H9 (cell line): ENCODE measurements around the gene NEXN. TPM values are rescaled to one million over a fixed set of nuclear protein-coding genes. Genes with fewer than 3 reads are reported as not detected.

Experiments used
- DNase-seq: peaks from one replicate; pipeline ENCODE4 v3.0.0-alpha.2; 2017
- H2AFZ ChIP-seq: one replicate; pipeline ENCODE4 v1.6.1; 2013; ENCODE audit warnings: mild to moderate bottlenecking, low read length, control low read depth, moderate library complexity
- H2AK5ac ChIP-seq: 2 replicates; pipeline ENCODE4 v1.6.1; 2013; ENCODE audit warnings: low read length, control low read depth, mixed read lengths; ENCODE audit not compliant: insufficient read length
- H2BK120ac ChIP-seq: one replicate; pipeline ENCODE4 v1.6.1; 2013; ENCODE audit warnings: low read depth, mild to moderate bottlenecking, low read length, control low read depth, inconsistent platforms; ENCODE audit not compliant: poor library complexity, severe bottlenecking
- H2BK12ac ChIP-seq: 2 replicates; pipeline ENCODE4 v1.6.1; 2013; ENCODE audit warnings: low read length, control low read depth, mixed read lengths, low read depth; ENCODE audit not compliant: insufficient read length
- H2BK15ac ChIP-seq: 2 replicates; pipeline ENCODE4 v1.6.1; 2013; ENCODE audit warnings: low read depth, low read length, control low read depth
- H2BK20ac ChIP-seq: one replicate; pipeline ENCODE4 v1.6.1; 2013; ENCODE audit warnings: low read depth, mild to moderate bottlenecking, low read length, control low read depth, inconsistent platforms; ENCODE audit not compliant: poor library complexity, severe bottlenecking
- H2BK5ac ChIP-seq: 2 replicates; pipeline ENCODE4 v1.6.1; 2013; ENCODE audit warnings: low read length, control low read depth, mixed read lengths; ENCODE audit not compliant: insufficient read length
- H3K14ac ChIP-seq: 2 replicates; pipeline ENCODE4 v1.6.1; 2013; ENCODE audit warnings: low read length, control low read depth; ENCODE audit not compliant: insufficient read depth
- H3K18ac ChIP-seq: 2 replicates; pipeline ENCODE4 v1.6.1; 2013; ENCODE audit warnings: low read depth, mild to moderate bottlenecking, mixed read lengths, low read length, control low read depth; ENCODE audit not compliant: insufficient read length
- H3K23ac ChIP-seq: 2 replicates; pipeline ENCODE4 v1.6.1; 2013; ENCODE audit warnings: low read length, control low read depth, mixed read lengths, low read depth; ENCODE audit not compliant: insufficient read length
- H3K23me2 ChIP-seq: 2 replicates; pipeline ENCODE4 v1.6.1; 2013; ENCODE audit warnings: low read depth, mild to moderate bottlenecking, mixed read lengths, low read length, control low read depth; ENCODE audit not compliant: insufficient read length, poor library complexity, severe bottlenecking
- H3K27ac ChIP-seq: 2 replicates; pipeline ENCODE4 v1.5.1; 2013; ENCODE audit warnings: low read length, control low read depth, mixed read lengths, low read depth; ENCODE audit not compliant: insufficient read length
- H3K27me3 ChIP-seq: 2 replicates; pipeline ENCODE4 v1.6.1; 2013; ENCODE audit warnings: low read length, control low read depth, inconsistent platforms; ENCODE audit not compliant: insufficient read depth
- H3K4ac ChIP-seq: 2 replicates; pipeline ENCODE4 v1.6.1; 2013; ENCODE audit warnings: low read depth, mild to moderate bottlenecking, control low read depth, inconsistent platforms, low read length, moderate library complexity
- H3K4me1 ChIP-seq: 2 replicates; pipeline ENCODE4 v1.6.1; 2013; ENCODE audit warnings: low read length, control low read depth, inconsistent platforms; ENCODE audit not compliant: insufficient read depth
- H3K4me2 ChIP-seq: 2 replicates; pipeline ENCODE4 v1.6.1; 2013; ENCODE audit warnings: low read length, control low read depth, mixed read lengths; ENCODE audit not compliant: insufficient read length, insufficient read depth
- H3K56ac ChIP-seq: 2 replicates; pipeline ENCODE4 v1.6.1; 2013; ENCODE audit warnings: low read depth, mild to moderate bottlenecking, mixed read lengths, low read length, control low read depth; ENCODE audit not compliant: insufficient read length
- H3K79me1 ChIP-seq: 2 replicates; pipeline ENCODE4 v1.6.1; 2013; ENCODE audit warnings: low read depth, mild to moderate bottlenecking, moderate library complexity, low read length, control low read depth, inconsistent platforms; ENCODE audit not compliant: insufficient read depth, poor library complexity, severe bottlenecking
- H3K79me2 ChIP-seq: 2 replicates; pipeline ENCODE4 v1.6.1; 2013; ENCODE audit warnings: low read length, control low read depth, inconsistent platforms; ENCODE audit not compliant: insufficient read depth
- H3K9ac ChIP-seq: 2 replicates; pipeline ENCODE4 v1.6.1; 2013; ENCODE audit warnings: low read length, control low read depth, mixed read lengths; ENCODE audit not compliant: insufficient read length; ENCODE audit errors: extremely low read depth
- H3K9me3 ChIP-seq: one replicate; pipeline ENCODE4 v1.6.1; 2013; ENCODE audit warnings: low read depth, low read length, inconsistent platforms; ENCODE audit not compliant: control insufficient read depth
- H3T11ph ChIP-seq: one replicate; pipeline ENCODE4 v1.6.1; 2013; ENCODE audit warnings: mild to moderate bottlenecking, low read length, control low read depth, inconsistent platforms
- H4K20me1 ChIP-seq: one replicate; pipeline ENCODE4 v1.6.1; 2013; ENCODE audit not compliant: control insufficient read depth, insufficient read length, insufficient read depth
- H4K5ac ChIP-seq: 2 replicates; pipeline ENCODE4 v1.6.1; 2013; ENCODE audit warnings: low read depth, mild to moderate bottlenecking, mixed read lengths, low read length, control low read depth; ENCODE audit not compliant: insufficient read length
- H4K8ac ChIP-seq: replicated peaks from 2 replicates; pipeline ENCODE4 v1.6.1; 2013; ENCODE audit warnings: low read length, control low read depth, mixed read lengths, low read depth; ENCODE audit not compliant: insufficient read length
- H4K91ac ChIP-seq: 2 replicates; pipeline ENCODE4 v1.6.1; 2013; ENCODE audit warnings: low read depth, mild to moderate bottlenecking, moderate library complexity, mixed read lengths, low read length, control low read depth; ENCODE audit not compliant: insufficient read length
- H3K27ac Mint-ChIP-seq, 3 experiments: 2 replicates in 2 of 3; 3 replicates in 1 of 3; pipeline ENCODE4 v1.8.0; 2020 to 2021; ENCODE audit warnings: mixed read lengths in 3 of 3, mild to moderate bottlenecking in 1 of 3, moderate library complexity in 1 of 3
- H3K27me3 Mint-ChIP-seq: 2 replicates; pipeline ENCODE4 v1.8.0; 2021; ENCODE audit warnings: low read depth, mild to moderate bottlenecking, moderate library complexity, mixed read lengths
- H3K36me3 Mint-ChIP-seq, 3 experiments: 2 replicates in 2 of 3; 3 replicates in 1 of 3; pipeline ENCODE4 v1.8.0; 2020 to 2021; ENCODE audit warnings: low read depth in 3 of 3, mixed read lengths in 3 of 3; ENCODE audit not compliant: insufficient read depth in 1 of 3
- H3K4me1 Mint-ChIP-seq, 2 experiments: 2 replicates each; pipeline ENCODE4 v1.8.0; 2020; ENCODE audit warnings: mixed read lengths in 2 of 2
- H3K4me3 Mint-ChIP-seq, 2 experiments: 2 replicates in 1 of 2; 3 replicates in 1 of 2; pipeline ENCODE4 v1.8.0; 2020 to 2021; ENCODE audit warnings: mild to moderate bottlenecking in 2 of 2, mixed read lengths in 2 of 2, moderate library complexity in 1 of 2
- H3K9me3 Mint-ChIP-seq, 2 experiments: 2 replicates in 1 of 2; 3 replicates in 1 of 2; pipeline ENCODE4 v1.8.0; 2020; ENCODE audit warnings: mild to moderate bottlenecking in 2 of 2, mixed read lengths in 2 of 2, moderate library complexity in 1 of 2
- WGBS: extraction: QIAGEN DNeasy Blood & Tissue Kit; methylation state at CpG from one replicate; pipeline ENCODE4 v1.1.7; 2013; ENCODE audit warnings: missing lambda C conversion rate, low lambda C conversion rate, mixed read lengths; ENCODE audit not compliant: insufficient read length; ENCODE audit errors: extremely low coverage; 5-methylcytosine and 5-hydroxymethylcytosine counted together
- total RNA-seq: library from RNA; stranded (reverse); gene quantifications from 2 replicates; pipeline ENCODE4 v1.2.1, GENCODE V29; 2021
- TF ChIP-seq, protein P1 (sequence below): fragments of 200-600 bp; sonication (generic); conservative IDR thresholded peaks from 3 replicates; pipeline ENCODE4 v1.8.0; 2021; ENCODE audit warnings: antibody characterized with exemption, mild to moderate bottlenecking

The NEXN gene
- total RNA-seq, 1 experiment from 2014 or later = 3.2 TPM

- Mint-ChIP-seq H3K4me3 (no peak overlapping the region), H3K9me3 (no peaks in the 10 kb centered on the region), H3K27me3 (peaks cover 1% of the 10 kb centered on the region; the same call in 1 of the 2 replicates), H3K4me1 (peaks cover 9 to 12% of the 10 kb centered on the region in 2 experiments), H3K36me3 (peaks cover 0 to 2% (median 0%) of the 10 kb centered on the region in 3 experiments; a peak in 1 of 7 replicates), H3K27ac (no peak overlapping the region)
- no peaks in the 10 kb centered on the region for H4K20me1 ChIP-seq
- H3K14ac ChIP-seq = no peak overlapping the region
- H3K9me3 ChIP-seq = no peaks in the 10 kb centered on the region
- H3K79me2 ChIP-seq = no peaks in the 10 kb centered on the region
- H2BK5ac ChIP-seq = no peak overlapping the region
- H3T11ph ChIP-seq = no peak overlapping the region
- no peak for DNase-seq
- no peak overlapping the region for H4K5ac ChIP-seq
- H3K23ac ChIP-seq = no peak overlapping the region
- H3K79me1 ChIP-seq = no peaks in the 10 kb centered on the region
- no peak overlapping the region for H2BK15ac ChIP-seq
- H2BK120ac ChIP-seq = no peak overlapping the region
- TF ChIP-seq, protein P1, sequence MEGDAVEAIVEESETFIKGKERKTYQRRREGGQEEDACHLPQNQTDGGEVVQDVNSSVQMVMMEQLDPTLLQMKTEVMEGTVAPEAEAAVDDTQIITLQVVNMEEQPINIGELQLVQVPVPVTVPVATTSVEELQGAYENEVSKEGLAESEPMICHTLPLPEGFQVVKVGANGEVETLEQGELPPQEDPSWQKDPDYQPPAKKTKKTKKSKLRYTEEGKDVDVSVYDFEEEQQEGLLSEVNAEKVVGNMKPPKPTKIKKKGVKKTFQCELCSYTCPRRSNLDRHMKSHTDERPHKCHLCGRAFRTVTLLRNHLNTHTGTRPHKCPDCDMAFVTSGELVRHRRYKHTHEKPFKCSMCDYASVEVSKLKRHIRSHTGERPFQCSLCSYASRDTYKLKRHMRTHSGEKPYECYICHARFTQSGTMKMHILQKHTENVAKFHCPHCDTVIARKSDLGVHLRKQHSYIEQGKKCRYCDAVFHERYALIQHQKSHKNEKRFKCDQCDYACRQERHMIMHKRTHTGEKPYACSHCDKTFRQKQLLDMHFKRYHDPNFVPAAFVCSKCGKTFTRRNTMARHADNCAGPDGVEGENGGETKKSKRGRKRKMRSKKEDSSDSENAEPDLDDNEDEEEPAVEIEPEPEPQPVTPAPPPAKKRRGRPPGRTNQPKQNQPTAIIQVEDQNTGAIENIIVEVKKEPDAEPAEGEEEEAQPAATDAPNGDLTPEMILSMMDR = no peak
- H3K27ac ChIP-seq = no peak overlapping the region
- no CpG with 5 or more reads among the region's 1 CpG for WGBS
- H3K4me2 ChIP-seq = no peak overlapping the region
- no peak overlapping the region for H4K8ac ChIP-seq
- H3K56ac ChIP-seq = no peak overlapping the region
- H2AFZ ChIP-seq = no peak overlapping the region
- no peak overlapping the region for H3K18ac ChIP-seq
- H3K27me3 ChIP-seq = no peaks in the 10 kb centered on the region
- no peaks in the 10 kb centered on the region for H3K23me2 ChIP-seq
- no peak overlapping the region for H3K9ac ChIP-seq
- H3K4ac ChIP-seq = no peak overlapping the region
- no peak overlapping the region for H2BK12ac ChIP-seq
- no peaks in the 10 kb centered on the region for H3K4me1 ChIP-seq
- H4K91ac ChIP-seq = no peak overlapping the region
- no peak overlapping the region for H2AK5ac ChIP-seq
- no peak overlapping the region for H2BK20ac ChIP-seq
Measured at GRCh38 chr1:77891200-77891599, 2.8 kb downstream of the NEXN start.
